Lower lobe of right lung (tissue), 2 donors: ENCODE results near the gene STK32B. TPM values are rescaled to one million over a fixed set of nuclear protein-coding genes. Genes with fewer than 3 reads are reported as not detected.

ENCODE experiments used
- ATAC-seq, 2 donors: fragments of 200-7000 bp; cut with Tn5 transposase; one replicate each; pipeline ENCODE4 v1.9.1; 2020 to 2022; ENCODE audit warnings: mild to moderate bottlenecking in 2 of 2, moderate library complexity in 2 of 2
- DNase-seq: peaks from one replicate; pipeline ENCODE4 v3.0.0-alpha.2; 2020
- H3K27ac ChIP-seq: fragments of 200-600 bp; one replicate; pipeline ENCODE4 v1.8.0; 2022
- H3K27me3 ChIP-seq: fragments of 200-600 bp; one replicate; pipeline ENCODE4 v1.8.0; 2022; ENCODE audit warnings: low read depth
- H3K36me3 ChIP-seq: fragments of 200-600 bp; one replicate; pipeline ENCODE4 v1.8.0; 2022; ENCODE audit warnings: mild to moderate bottlenecking
- H3K4me1 ChIP-seq: fragments of 200-600 bp; one replicate; pipeline ENCODE4 v1.8.0; 2022
- H3K4me3 ChIP-seq: fragments of 200-600 bp; one replicate; pipeline ENCODE4 v1.8.0; 2022; ENCODE audit warnings: mild to moderate bottlenecking
- H3K9me3 ChIP-seq: fragments of 200-600 bp; one replicate; pipeline ENCODE4 v1.8.0; 2022
- intact Hi-C: fragments of 100-400 bp; cut with DNase I; formaldehyde crosslinking; loops from one replicate; pipeline ENCODE4 v1.11.0; 2022
- total RNA-seq: library from RNA; stranded (reverse); fragmentation: NEBNext Ultra II Directional; extraction: Animal tissue kit (Norgen Biotek cat#: 25700); gene quantifications from one replicate; pipeline ENCODE4 v1.2.1, GENCODE V29; 2021
- TF ChIP-seq, protein P1 (sequence below): fragments of 200-600 bp; IDR thresholded peaks from one replicate; pipeline ENCODE4 v1.8.0; 2022; ENCODE audit warnings: antibody characterized with exemption, mild to moderate bottlenecking
- donor health status: DM: no; HTN: yes; CAD: no; lungs with severe emphysema.

The STK32B gene
- total RNA-seq, 1 donor from 2014 or later, result 1.3 TPM

- no peak for DNase-seq
- no peak for ATAC-seq
- TF ChIP-seq, protein P1, sequence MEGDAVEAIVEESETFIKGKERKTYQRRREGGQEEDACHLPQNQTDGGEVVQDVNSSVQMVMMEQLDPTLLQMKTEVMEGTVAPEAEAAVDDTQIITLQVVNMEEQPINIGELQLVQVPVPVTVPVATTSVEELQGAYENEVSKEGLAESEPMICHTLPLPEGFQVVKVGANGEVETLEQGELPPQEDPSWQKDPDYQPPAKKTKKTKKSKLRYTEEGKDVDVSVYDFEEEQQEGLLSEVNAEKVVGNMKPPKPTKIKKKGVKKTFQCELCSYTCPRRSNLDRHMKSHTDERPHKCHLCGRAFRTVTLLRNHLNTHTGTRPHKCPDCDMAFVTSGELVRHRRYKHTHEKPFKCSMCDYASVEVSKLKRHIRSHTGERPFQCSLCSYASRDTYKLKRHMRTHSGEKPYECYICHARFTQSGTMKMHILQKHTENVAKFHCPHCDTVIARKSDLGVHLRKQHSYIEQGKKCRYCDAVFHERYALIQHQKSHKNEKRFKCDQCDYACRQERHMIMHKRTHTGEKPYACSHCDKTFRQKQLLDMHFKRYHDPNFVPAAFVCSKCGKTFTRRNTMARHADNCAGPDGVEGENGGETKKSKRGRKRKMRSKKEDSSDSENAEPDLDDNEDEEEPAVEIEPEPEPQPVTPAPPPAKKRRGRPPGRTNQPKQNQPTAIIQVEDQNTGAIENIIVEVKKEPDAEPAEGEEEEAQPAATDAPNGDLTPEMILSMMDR, result no peak
- Histone ChIP-seq H3K4me1 (no peaks in the 10 kb centered on the region), H3K27ac (no peak overlapping the region), H3K9me3 (no peaks in the 10 kb centered on the region), H3K4me3 (no peak overlapping the region), H3K27me3 (no peaks in the 10 kb centered on the region), H3K36me3 (no peaks in the 10 kb centered on the region)
- intact Hi-C loops, result no loop called here
These were observed 18.6 kb downstream of the STK32B start for GRCh38 chr4:5069901-5070300.

DNA sequence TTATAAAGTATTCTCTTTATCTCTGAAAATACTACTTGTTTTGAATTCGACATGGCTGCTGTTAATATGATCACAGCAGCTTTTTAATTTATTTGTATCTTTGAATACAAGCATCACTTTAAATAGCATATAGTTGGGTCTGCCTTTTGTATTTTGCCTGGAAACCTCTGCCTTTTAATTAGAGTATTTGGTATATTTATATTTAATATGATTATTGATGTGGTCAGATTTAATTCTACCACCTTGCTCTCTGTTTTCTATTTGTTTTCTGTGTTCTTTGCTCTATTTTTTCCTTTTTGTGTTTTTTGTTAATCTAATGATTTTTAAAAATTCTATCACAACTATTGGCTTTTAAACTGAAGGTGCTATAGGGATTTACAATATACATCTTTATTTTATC, 21.7 kb downstream of the STK32B start:
- ATAC-seq, result no peak
- H3K4me1 ChIP-seq, result no peaks in the 10 kb centered on the region
- no peaks in the 10 kb centered on the region for H3K9me3 ChIP-seq
- no peak for DNase-seq
- TF ChIP-seq, protein P1, result no peak
- H3K4me3 ChIP-seq, result no peak overlapping the region
- no peaks in the 10 kb centered on the region for H3K27me3 ChIP-seq
- H3K36me3 ChIP-seq, result no peaks in the 10 kb centered on the region
- intact Hi-C loops, result no loop called here
- H3K27ac ChIP-seq, result no peak overlapping the region

- Histone ChIP-seq H3K27ac (no peak overlapping the region), H3K36me3 (no peaks in the 10 kb centered on the region), H3K4me1 (no peaks in the 10 kb centered on the region), H3K9me3 (peaks cover 12% of the 10 kb centered on the region), H3K4me3 (no peak overlapping the region), H3K27me3 (no peaks in the 10 kb centered on the region)
- TF ChIP-seq, protein P1, result no peak
- no peak for ATAC-seq
- no peak for DNase-seq
- intact Hi-C loops, result no loop called here
These were observed 26.7 kb downstream of the STK32B start for GRCh38 chr4:5078009-5078408.

- ATAC-seq, result no peak
- Histone ChIP-seq H3K4me1 (no peaks in the 10 kb centered on the region), H3K27me3 (no peaks in the 10 kb centered on the region), H3K36me3 (no peaks in the 10 kb centered on the region), H3K9me3 (peaks cover 12% of the 10 kb centered on the region), H3K27ac (no peak overlapping the region), H3K4me3 (no peak overlapping the region)
- DNase-seq, result no peak
- intact Hi-C loops, result no loop called here
- TF ChIP-seq, protein P1, result no peak
These were observed 28.3 kb downstream of the STK32B start for GRCh38 chr4:5079581-5079980.

GRCh38 chr4:5081441-5081999, 30.2 kb downstream of the STK32B start:
- intact Hi-C loops, result no loop called here

More at GRCh38 chr4:5081441-5081999, 30.2 kb downstream of the STK32B start:
- Histone ChIP-seq H3K4me1 (no peaks in the 10 kb centered on the region), H3K27me3 (no peaks in the 10 kb centered on the region), H3K27ac (no peak overlapping the region), H3K9me3 (peaks cover 15% of the 10 kb centered on the region), H3K36me3 (no peaks in the 10 kb centered on the region), H3K4me3 (no peak overlapping the region)
- TF ChIP-seq, protein P1, result no peak
- DNase-seq (no peak), ATAC-seq (no peak)
